DMS114 treated with DMSO at 0.1 percent for 48 hours (cell line): ENCODE data around the gene NYAP1.
"Not testable (repeated sequence)": the region's sequence is repeated elsewhere in the genome, so short reads cannot be mapped to it uniquely, and the experiment has no call there.

Experiments used
- DNase-seq: peaks from one replicate; lab custom pipeline; 2025; ENCODE audit not compliant: unreplicated experiment; lab: John Stamatoyannopoulos, UW

The NYAP1 gene

GRCh38 chr7:100540073-100540723 is 56.5 kb downstream of the NYAP1 start:
- DNase-seq, result no peak

- not testable (repeated sequence) for DNase-seq
These were observed 57.6 kb downstream of the NYAP1 start for GRCh38 chr7:100541309-100541708.

- DNase-seq, result no peak
These were observed 59.9 kb downstream of the NYAP1 start for GRCh38 chr7:100543586-100543985.

DNA sequence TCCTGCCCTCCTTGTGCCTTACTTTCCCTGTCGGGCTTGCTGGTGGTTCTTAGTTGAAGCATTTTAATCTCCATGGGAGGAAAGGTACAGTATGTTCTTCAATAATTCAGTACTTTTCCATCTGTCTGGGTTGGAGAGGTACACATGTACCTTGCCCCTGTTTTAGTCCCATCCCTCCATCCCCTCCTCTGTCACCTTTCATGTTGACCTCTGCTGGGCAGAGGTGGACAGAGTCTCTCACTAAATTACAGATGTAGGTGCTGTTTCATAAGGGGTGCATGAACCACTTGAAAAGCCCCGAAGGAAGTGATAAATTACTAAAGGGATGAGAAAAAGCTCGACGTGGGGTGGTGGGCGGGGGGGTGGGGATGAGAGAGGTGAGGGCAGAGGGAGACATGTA is 60.7 kb downstream of the NYAP1 start:
- no peak for DNase-seq
